GM18870 (cell line): Measurements from ENCODE around the gene C1orf210.

Source experiments
- ATAC-seq: cut with Tn5 transposase; IDR thresholded peaks from one replicate; pipeline ENCODE4 v1.9.1; 2021; ENCODE audit warnings: moderate library complexity; ENCODE audit not compliant: unreplicated experiment

C1orf210 gene

GRCh38 chr1:43312663-43313515, 27.5 kb upstream of the C1orf210 start:
- no peak for ATAC-seq

DNA sequence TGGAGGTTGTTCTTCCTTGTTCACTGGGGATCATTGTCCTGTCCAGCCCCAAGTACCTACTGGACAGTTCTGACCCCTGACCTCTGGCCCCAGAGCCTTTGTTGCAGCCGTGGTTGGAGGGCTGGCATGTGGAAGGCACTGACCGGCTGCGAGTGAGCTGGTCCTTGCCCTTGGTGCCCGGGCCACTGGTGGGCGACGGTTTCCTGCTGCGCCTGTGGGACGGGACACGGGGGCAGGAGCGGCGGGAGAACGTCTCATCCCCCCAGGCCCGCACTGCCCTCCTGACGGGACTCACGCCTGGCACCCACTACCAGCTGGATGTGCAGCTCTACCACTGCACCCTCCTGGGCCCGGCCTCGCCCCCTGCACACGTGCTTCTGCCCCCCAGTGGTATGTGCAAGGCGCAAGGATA, 26.8 kb upstream of the C1orf210 start:
- ATAC-seq = no peak

- no peak for ATAC-seq
Observed at GRCh38 chr1:43311521-43311920, 26.1 kb upstream of the C1orf210 start.

DNA sequence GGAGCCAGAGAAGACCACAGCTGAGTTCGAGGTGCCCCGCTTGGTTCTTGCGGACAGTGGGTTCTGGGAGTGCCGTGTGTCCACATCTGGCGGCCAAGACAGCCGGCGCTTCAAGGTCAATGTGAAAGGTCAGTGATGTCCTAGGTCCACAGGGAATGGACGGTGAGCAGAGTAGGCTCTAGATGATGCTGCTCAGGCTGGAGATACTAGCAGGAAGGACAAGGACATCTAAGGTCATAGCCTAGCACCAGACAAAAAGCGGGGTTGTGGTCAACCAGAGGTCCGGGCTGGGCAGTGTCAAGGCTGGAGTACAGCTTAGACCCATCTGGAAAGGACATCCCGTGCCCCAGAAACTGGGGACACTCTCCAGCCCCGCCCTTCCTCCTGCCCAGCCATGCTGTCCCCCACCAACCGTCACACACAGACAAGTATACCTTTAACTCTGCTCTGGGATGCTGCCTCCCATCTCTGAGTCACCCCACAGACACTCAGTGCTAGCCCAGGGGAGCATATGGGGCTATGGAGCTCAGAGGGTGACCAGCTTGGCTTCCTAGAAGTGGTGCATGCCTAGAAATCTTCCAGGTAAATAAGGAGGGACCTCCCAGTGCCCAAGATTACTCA, 24.1 kb upstream of the C1orf210 start:
- ATAC-seq = no peak

- ATAC-seq = no peak
Observed at GRCh38 chr1:43308635-43309404, 23.4 kb upstream of the C1orf210 start.

- no peak for ATAC-seq
Observed at GRCh38 chr1:43307458-43308158, 22.2 kb upstream of the C1orf210 start.

DNA sequence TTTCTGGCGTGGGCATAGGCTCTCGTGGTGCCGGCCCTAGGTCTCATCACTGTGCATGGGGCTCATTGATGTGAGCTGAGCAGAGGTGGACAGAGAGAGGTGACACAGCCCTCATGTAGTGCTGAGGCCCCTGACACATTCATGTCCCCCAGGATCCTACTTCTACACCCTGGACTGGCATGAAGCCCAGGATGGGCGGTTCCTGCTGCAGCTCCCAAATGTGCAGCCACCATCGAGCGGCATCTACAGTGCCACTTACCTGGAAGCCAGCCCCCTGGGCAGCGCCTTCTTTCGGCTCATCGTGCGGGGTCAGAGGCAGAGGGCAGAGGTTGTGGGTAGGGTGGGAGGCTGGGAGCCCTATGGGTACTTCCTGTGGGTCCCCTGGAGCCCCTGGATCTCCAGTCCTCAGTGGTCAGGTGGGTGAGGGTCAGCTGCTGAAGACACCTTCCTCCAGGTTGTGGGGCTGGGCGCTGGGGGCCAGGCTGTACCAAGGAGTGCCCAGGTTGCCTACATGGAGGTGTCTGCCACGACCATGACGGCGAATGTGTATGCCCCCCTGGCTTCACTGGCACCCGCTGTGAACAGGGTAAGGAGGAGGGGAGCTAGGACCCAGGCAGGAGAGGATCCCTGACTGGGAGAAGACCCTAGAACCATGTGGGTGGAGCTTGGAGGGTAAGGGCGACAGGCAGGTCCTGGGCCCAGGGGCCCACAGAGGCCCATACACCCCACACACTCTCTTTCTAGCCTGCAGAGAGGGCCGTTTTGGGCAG, 21.5 kb upstream of the C1orf210 start:
- no peak for ATAC-seq

DNA sequence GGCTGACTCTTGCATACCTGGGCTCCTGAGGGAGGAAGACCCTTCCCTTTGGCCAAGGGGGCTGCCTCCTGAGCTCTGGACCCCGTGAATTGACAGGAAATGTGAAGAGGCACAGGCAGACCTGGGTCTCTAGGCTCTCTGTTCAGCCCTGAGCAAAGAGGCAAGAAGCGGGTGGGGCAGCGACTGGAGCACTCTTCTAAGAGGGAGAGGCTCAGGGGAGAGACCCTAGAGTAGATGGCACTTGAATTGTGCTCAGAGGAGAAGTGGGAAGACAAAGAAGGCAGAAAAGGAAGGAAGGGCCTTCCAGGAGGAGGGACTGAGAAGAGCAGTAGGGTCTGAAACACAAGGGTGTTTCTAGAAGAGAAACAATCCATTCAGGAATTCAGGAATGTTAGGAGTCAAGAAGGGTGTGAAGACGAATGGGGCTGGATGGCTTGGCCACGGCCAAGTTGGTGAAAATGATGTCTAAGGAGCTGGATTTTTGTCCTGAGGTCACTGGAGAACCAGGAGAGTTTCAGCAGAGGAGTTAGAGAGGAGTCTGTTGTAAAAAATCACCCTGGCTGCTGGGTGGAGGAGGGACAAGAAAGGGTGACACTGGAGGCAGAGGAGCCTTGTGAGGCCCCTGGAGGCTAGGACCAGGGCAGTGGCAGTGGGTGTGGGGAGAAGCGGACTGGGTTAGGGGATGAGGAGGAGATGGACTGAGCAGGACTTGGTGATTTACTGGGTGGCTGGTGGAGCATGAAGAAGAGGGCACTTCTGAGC, 20.7 kb upstream of the C1orf210 start:
- ATAC-seq = no peak

GRCh38 chr1:43305461-43305860, 20.1 kb upstream of the C1orf210 start:
- ATAC-seq = no peak

DNA sequence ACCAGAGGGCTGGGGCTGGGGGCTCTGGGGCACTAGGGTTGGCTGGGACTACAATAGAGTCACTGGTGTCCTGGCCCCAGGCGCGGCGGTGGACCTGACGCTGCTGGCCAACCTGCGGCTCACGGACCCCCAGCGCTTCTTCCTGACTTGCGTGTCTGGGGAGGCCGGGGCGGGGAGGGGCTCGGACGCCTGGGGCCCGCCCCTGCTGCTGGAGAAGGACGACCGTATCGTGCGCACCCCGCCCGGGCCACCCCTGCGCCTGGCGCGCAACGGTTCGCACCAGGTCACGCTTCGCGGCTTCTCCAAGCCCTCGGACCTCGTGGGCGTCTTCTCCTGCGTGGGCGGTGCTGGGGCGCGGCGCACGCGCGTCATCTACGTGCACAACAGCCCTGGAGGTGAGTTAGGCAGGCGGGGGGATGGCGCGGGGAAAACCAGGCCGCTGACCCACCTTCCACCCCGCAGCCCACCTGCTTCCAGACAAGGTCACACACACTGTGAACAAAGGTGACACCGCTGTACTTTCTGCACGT, 19.5 kb upstream of the C1orf210 start:
- no peak for ATAC-seq

DNA sequence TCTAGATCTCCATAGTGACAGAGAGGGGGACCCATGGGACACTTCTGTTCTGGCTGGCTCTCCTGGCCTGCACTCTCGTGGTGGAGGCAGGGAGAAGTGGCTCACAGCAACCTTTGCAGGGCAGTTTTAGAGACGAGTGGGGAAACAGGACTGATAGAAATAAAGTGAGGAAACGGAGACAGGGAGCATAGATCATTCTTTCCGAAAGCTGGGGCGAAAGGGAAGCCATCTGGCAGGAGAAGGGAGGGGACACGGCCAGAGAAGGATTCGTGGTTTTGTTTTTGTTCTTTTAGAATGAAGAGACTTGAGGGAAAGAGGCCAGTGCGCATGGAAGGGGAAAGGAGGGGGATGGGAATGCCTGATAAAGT, 18.9 kb upstream of the C1orf210 start:
- no peak for ATAC-seq

DNA sequence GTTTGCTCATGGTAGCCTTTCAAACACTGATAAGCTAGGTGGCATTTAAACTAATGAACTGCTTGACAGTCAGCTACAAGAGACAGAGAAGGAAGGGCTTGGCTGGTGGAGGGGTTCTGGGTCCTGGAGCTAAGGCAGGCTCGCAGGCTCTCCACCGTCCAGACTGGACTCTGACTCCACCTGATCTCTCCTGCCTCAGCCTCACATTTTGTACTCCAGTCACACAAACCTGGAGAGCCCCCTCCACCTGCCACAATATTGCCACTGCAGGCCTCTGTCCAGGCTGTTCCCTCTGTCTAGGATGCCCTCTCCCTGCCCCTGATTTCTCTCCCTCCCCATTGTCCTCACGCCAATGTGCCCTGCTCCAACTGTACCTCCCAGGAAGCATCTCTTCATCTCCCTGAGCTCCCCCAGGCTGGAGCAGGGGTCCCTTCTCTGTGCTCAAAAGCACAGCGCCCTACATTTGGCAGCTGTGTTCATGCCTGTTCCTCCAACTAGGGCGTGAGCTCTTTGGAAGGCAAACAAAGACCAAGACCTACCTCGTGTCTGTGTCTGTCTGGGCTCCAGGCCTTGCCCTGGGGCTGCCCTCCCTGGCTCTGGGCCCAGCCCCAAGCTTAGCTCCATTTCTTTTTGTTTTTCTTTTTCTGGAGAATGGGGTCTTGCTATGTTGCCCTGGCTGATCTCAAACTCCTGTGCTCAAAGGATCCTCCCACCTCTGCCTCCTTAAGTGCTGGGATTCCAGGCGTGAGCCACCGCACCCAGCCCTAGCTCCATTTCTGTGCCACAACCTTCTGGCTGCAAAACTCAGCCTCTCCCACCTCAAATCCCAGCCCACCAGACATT, 18.3 kb upstream of the C1orf210 start:
- ATAC-seq = no peak

DNA sequence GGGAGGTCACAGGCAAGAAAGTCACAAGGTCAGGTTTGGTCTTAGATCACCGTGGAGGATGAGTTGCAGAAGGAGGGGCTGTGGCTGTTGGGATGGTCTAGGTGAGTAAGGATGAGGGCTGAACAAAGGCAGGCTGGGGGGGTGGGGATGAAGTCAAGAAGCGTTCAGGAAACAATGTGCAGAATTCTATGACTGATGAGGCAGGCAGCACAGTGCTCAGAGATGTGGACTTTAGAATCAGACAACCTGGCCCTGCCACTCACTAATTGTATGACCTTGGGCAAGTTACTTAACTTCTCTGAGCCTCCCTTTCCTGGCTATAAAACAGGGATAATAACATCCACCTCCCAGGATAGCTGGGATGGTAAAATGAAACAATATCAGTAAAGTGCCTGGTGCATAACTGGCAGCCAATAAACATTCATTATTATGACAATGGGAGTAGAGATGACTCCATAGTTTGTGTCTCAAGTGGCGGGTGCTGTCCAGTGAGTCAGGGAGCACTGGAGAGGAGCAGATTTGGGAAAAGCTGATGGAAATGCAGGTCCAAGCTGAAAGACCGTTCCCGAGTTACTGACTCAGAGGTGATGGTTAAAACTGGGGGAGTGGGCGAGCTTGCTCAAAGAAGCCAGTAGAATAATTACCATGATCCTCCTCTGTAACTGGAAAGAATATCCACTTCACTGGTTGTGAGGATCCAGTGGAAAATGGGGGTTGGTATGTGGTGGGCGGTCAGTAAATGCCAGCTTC, 17.5 kb upstream of the C1orf210 start:
- no peak for ATAC-seq

DNA sequence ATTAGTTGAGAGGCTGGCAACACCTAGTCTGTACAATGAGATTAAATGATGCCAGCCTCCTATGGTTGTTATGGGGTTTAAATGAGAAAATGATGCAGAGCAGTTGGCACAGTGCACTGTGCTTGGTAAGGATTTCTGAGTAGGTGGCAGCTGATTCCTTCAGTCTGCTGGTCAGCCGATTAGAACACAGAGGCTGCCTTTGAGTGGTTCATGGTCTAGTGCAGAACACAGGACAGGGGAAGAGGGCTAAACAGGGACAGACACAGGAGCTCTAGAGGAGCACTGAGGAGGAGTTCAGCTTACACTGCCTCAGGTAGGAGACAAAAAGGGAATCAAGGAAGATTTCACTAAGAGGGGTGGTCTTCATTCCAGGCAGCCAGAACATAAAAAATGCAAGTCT, 16.8 kb upstream of the C1orf210 start:
- ATAC-seq = no peak

DNA sequence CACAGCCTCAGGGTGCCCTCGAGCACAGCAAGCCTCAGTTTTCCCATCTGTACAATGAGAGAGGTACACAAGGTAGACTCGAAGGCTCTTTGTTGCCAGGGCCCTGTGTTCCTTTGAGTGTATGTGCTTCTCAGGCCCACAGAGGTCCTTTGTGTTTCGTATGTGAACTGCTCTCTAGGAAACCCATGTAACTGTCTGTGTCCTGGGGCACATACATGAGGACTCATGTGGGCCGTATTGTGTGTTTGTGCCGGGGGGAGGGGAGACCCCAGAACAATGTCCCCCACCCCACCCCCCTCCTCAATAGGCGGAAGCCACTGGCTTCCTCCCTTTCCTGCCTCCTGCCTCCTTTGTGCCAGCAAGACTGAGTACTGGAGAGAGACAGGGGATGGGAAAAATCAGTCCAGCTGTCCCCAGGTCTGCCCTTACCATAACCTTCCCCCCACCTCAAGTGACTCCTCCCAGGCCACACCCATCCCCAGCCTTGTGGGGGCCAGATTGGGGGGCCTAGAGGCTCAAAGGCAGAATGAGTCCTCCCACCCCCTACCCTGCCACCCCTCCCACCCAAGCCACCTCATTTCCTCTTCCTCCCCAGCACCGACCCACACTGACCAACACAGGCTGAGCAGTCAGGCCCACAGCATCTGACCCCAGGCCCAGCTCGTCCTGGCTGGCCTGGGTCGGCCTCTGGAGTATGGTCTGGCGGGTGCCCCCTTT, 15.2 kb upstream of the C1orf210 start, which contains the start of gene TIE1:
Gene TIE1, plus strand, starts transcription at position 605 of the 717 bp plus-strand sequence. Its CDS starts 90 bp downstream, at position 695.
- ATAC-seq = no peak

GRCh38 chr1:43299101-43299500, 13.7 kb upstream of the C1orf210 start:
- ATAC-seq = no peak

GRCh38 chr1:43298055-43298454, 12.7 kb upstream of the C1orf210 start:
- no peak for ATAC-seq
